Measurements from ENCODE around the gene CTNNB1. TPM values are rescaled to one million over a fixed set of nuclear protein-coding genes. Genes with fewer than 3 reads are reported as not detected.

Gene CTNNB1
- total and polyA plus RNA-seq, 2 of the 13 experiments (the other 11 are each of a cell fraction or from before 2014, with no cell fraction given): 398 to 489 TPM

GRCh38 chr3:41167722-41168497 lies 31.4 kb upstream of the CTNNB1 start:
- no peak overlapping the region for H3K4me2 ChIP-seq (ENCODE audit: low read depth, low read length)
- H3K4me3 ChIP-seq (replicated peaks in 1 of 3; ENCODE audit: insufficient read depth in 1 of 3, low read depth in 2 of 3, low read length in 3 of 3): no peak overlapping the region
- no peaks in the 10 kb centered on the region for H3K36me3 ChIP-seq (replicated peaks in 1 of 2; ENCODE audit: control insufficient read depth in 1 of 2, insufficient read depth in 2 of 2, low read length in 2 of 2)
- no peak for ATAC-seq
- no peak overlapping the region for H3K9ac ChIP-seq (ENCODE audit: insufficient read depth, low read depth, low read length)
- peaks cover 0 to 16% of the 10 kb centered on the region in 2 experiments; a peak in 2 of 5 replicates for H3K27me3 ChIP-seq (ENCODE audit: control insufficient read depth in 1 of 2, insufficient read depth in 2 of 2, low read length in 2 of 2)
- POLR2A ChIA-PET: no interaction called here
- TF ChIP-seq ZHX1 (CRISPR knock-in tag; IDR thresholded peaks at IDR 0.05; ENCODE audit: low read depth) (no peak), PRDM4 (CRISPR knock-in tag; IDR thresholded peaks at IDR 0.05; ENCODE audit: borderline replicate concordance) (no peak), THYN1 (CRISPR knock-in tag; IDR thresholded peaks at IDR 0.05; ENCODE audit: borderline replicate concordance, low read depth) (no peak)
- no peak overlapping the region for H2AFZ ChIP-seq (ENCODE audit: low read length)
- no peaks in the 10 kb centered on the region for H3K4me1 ChIP-seq (ENCODE audit: insufficient read depth, low read length)
- no peak for DNase-seq (ENCODE audit: low spot score)
- CTCF ChIA-PET (ENCODE audit: low intra/inter-chr PET ratio, low total read pairs): no interaction called here
- FAIRE-seq: no peak
- no peaks in the 10 kb centered on the region for H3K9me3 ChIP-seq (ENCODE audit: low read length)
- no TSS peak for BruUV-seq (replicated peaks)
- in situ Hi-C loops (cut with HindIII; ENCODE audit: extremely low pct_ligation_motif_present, low pct_unique_long_range_greater_than_20kb) (no loop called here), intact Hi-C loops (cut with micrococcal nuclease; ENCODE audit: unreplicated experiment) (no loop called here)
- H4K20me1 ChIP-seq (ENCODE audit: insufficient read depth, low read length): no peaks in the 10 kb centered on the region
- H3K79me2 ChIP-seq (ENCODE audit: insufficient read depth, low read length): no peaks in the 10 kb centered on the region
- no peak overlapping the region for H3K27ac ChIP-seq (ENCODE audit: extremely low read length, insufficient read depth, low read length)
- WGBS (ENCODE audit: low lambda C conversion rate): 25% methylated on average over 8 of the region's 8 CpGs

Measured in HepG2 (cell line).